ENCODE measurements around the gene EIF4A3.

DNA sequence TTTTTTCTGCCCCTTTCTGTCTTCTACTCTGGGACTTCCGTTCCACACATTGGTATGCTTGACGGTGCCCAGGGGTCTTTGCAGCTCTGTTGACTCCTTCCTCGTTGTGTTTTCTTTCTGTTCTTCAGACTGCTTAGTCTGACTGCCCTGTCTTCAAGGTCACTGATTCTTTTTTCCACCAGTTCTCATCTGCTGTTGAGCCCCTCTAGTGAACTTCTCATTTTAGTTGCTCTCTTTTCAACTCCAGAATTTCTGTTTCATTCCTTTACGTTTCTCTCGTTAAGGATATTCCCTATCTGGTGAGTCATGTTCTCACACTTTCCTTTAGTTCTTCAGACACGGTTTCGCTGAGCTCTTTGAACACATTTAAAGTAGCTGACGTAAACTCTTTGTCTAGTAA lies 31.8 kb downstream of the EIF4A3 start:
- TF ChIP-seq, protein P1, sequence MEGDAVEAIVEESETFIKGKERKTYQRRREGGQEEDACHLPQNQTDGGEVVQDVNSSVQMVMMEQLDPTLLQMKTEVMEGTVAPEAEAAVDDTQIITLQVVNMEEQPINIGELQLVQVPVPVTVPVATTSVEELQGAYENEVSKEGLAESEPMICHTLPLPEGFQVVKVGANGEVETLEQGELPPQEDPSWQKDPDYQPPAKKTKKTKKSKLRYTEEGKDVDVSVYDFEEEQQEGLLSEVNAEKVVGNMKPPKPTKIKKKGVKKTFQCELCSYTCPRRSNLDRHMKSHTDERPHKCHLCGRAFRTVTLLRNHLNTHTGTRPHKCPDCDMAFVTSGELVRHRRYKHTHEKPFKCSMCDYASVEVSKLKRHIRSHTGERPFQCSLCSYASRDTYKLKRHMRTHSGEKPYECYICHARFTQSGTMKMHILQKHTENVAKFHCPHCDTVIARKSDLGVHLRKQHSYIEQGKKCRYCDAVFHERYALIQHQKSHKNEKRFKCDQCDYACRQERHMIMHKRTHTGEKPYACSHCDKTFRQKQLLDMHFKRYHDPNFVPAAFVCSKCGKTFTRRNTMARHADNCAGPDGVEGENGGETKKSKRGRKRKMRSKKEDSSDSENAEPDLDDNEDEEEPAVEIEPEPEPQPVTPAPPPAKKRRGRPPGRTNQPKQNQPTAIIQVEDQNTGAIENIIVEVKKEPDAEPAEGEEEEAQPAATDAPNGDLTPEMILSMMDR (IDR thresholded peaks at IDR 0.05): no peak
- no peak for TF ChIP-seq POLR2A (IDR thresholded peaks at IDR 0.05)

Data from esophagus squamous epithelium (tissue), 4 donors.